Mucosa of stomach (tissue), 1 donor: Measurements from ENCODE around the gene CIDEA.

Experiments
- H3K27me3 ChIP-seq: one replicate; pipeline ENCODE4 v1.7.0; 2013; ENCODE audit warnings: mild to moderate bottlenecking, low read length; ENCODE audit not compliant: control insufficient read depth, insufficient read depth
- H3K36me3 ChIP-seq: one replicate; pipeline ENCODE4 v1.7.0; 2013; ENCODE audit warnings: low read length; ENCODE audit not compliant: control insufficient read depth, insufficient read depth
- H3K4me1 ChIP-seq: one replicate; pipeline ENCODE4 v1.7.0; 2013; ENCODE audit warnings: mild to moderate bottlenecking, low read length; ENCODE audit not compliant: control insufficient read depth, insufficient read depth
- H3K4me3 ChIP-seq: one replicate; pipeline ENCODE4 v1.7.0; 2013; ENCODE audit warnings: low read length
- H3K9ac ChIP-seq: one replicate; pipeline ENCODE4 v1.7.0; 2013; ENCODE audit warnings: mild to moderate bottlenecking, low read length, moderate library complexity
- H3K9me3 ChIP-seq: one replicate; pipeline ENCODE4 v1.7.0; 2013; ENCODE audit warnings: mild to moderate bottlenecking, low read length, moderate library complexity; ENCODE audit not compliant: control insufficient read depth
- donor health status: Pancreatic carcinoma.

The CIDEA gene

DNA sequence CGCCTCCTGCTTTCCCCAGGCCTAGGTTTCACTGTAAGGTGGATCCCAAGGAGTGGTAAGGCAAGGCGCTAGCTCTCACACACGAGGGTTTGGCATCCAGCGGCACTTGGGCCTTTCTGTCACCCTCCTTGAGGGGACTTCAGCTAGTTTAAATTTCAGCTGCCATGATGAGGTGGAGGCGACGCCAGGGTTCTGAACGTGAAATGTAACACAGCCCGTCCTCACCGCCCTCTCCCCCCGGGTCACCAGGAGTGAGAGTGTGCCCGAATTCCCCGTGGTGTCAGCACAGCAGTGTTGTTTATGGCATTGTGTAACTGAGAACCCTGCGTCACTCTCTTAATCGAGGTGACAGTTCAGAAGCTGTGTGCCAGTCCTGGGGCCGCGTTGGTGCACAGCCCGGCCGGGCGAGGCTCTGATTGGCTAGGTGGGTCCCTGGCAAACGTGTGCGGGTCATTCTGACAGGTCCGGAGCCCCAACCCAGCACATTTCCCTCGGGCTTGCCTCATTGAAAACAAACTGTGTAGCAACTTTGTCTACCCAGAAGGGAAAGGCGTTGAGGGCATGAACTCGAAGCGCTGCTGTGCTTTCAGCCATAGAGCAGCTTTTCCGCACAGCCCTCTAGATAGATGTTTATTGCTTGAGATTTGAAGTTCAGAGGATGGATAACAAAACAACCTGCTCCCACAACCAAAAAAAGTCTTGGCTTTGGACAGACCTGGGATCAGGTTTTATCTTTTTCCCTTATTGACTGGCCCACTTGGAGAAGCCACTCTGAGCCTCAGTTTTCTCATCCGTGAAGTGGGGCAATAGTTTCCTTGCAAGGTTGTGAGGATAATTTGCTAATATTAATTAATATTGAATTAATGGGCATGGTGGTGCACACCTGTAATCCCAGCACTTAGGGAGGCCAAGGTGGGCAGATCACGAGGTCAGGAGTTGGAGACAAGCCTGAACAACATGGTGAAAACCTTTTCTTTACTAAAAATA is 4.9 kb downstream of the CIDEA start:
- Histone ChIP-seq H3K4me1 (peaks cover 6% of the 10 kb centered on the region), H3K9ac (no peak overlapping the region), H3K27me3 (peaks cover 19% of the 10 kb centered on the region), H3K9me3 (no peaks in the 10 kb centered on the region), H3K36me3 (no peaks in the 10 kb centered on the region), H3K4me3 (no peak overlapping the region)

DNA sequence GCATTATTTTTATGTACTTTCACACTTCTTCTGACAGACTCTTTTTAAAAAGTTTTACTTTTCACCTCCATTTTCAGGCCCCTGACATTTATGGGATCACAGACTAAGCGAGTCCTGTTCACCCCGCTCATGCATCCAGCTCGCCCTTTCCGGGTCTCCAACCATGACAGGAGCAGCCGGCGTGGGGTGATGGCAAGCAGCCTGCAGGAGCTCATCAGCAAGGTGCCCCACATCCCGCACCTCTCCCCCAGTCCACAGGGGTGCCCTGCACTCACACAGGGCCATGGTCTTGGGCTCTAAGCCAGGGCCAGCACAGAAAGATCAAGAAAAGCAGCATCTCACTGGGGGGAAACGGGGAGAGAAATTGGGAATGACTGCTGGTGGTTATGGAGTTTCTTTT is 8.6 kb downstream of the CIDEA start:
- Histone ChIP-seq H3K4me1 (no peaks in the 10 kb centered on the region), H3K4me3 (no peak overlapping the region), H3K9ac (no peak overlapping the region), H3K27me3 (no peaks in the 10 kb centered on the region), H3K9me3 (no peaks in the 10 kb centered on the region), H3K36me3 (no peaks in the 10 kb centered on the region)

DNA sequence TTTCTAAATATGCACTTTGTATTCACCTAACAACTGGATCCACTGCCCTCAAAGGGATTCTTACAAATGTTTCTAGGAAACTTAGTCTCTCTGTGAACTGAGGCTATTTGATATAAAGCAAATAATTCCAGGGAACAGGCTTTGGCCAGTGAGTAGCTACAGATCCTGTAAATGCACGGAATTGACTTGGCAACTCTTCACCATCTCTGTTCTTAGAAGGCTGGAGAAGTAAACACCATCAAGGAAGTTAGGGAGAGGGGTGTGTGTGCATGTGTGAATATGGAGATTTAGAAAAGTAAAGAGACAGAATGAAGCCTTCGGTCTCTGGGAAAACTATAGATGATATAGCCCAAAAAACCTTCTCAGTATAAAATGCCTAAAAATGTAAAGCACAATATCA is 10.7 kb downstream of the CIDEA start:
- H3K27me3 ChIP-seq: no peaks in the 10 kb centered on the region
- H3K4me3 ChIP-seq: no peak overlapping the region
- no peak overlapping the region for H3K9ac ChIP-seq
- no peaks in the 10 kb centered on the region for H3K36me3 ChIP-seq
- no peaks in the 10 kb centered on the region for H3K4me1 ChIP-seq
- H3K9me3 ChIP-seq: no peaks in the 10 kb centered on the region

DNA sequence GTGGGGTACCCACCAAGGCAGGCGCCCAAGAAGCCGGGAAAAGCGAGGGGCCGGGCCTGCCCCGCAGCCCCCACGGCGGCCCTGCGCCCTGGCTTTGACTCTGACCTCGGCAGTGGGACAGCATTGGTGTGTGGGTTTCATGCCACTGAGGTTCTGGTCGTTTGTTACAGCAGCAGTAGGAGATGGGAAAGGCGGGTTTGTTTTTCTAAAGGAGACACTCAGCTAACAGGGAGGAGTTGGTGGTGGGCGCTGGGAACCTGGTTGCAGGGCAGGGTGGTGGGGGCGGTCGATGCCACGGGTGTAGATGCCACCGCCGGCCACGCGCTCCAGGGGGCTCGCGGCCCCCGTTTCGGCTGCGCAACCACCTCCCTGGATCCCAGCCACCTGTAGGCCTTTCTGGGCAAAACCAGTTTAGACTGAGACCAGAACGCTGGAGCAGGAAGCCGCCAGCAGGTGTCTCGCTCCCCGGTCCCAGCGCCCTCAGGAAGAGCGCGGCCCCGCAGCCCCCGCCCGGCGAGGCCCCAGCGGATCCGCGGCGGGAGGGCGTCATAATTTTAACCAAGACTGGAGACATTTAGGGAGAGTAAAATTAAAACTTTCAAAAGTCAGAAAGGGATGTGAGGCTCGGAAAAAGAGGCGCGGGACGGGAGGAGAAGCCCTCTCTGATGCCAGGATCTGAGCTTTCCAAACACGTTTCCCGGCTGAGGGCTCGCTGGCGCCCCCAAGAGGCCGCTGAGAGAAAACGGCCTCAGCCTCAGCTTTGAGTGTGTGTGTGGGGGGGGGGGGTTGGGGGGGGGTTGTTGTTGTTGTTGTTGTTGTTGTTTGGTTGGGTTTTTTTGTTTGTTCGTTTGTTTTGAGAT is 17.4 kb downstream of the CIDEA start:
- peak overlapping the region; percentile 57 for H3K9ac ChIP-seq
- H3K36me3 ChIP-seq: no peaks in the 10 kb centered on the region
- no peaks in the 10 kb centered on the region for H3K4me1 ChIP-seq
- no peaks in the 10 kb centered on the region for H3K27me3 ChIP-seq
- H3K4me3 ChIP-seq: peak overlapping the region; percentile 19
- H3K9me3 ChIP-seq: no peaks in the 10 kb centered on the region

DNA sequence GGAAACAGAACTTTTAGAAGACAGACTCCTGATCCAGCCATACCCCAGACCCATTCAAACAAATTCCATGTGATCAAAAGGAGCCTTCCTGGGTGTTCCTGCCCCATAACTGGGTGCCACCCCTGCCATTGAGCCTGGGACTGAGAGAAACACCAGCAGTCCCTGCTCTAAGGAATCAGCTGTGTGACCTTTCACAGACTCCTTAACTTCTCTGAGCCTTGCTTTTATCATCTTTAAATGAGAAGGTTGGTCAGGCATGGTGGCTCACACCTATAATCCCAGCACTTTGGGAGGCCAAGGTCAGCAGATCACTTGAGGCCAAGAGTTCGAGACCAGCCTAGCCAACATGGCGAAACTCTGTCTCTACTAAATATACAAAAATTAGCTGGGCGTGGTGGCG is 20.6 kb downstream of the CIDEA start:
- Histone ChIP-seq H3K27me3 (no peaks in the 10 kb centered on the region), H3K36me3 (no peaks in the 10 kb centered on the region), H3K4me3 (no peak overlapping the region), H3K4me1 (peaks cover 5% of the 10 kb centered on the region), H3K9ac (no peak overlapping the region), H3K9me3 (no peaks in the 10 kb centered on the region)

DNA sequence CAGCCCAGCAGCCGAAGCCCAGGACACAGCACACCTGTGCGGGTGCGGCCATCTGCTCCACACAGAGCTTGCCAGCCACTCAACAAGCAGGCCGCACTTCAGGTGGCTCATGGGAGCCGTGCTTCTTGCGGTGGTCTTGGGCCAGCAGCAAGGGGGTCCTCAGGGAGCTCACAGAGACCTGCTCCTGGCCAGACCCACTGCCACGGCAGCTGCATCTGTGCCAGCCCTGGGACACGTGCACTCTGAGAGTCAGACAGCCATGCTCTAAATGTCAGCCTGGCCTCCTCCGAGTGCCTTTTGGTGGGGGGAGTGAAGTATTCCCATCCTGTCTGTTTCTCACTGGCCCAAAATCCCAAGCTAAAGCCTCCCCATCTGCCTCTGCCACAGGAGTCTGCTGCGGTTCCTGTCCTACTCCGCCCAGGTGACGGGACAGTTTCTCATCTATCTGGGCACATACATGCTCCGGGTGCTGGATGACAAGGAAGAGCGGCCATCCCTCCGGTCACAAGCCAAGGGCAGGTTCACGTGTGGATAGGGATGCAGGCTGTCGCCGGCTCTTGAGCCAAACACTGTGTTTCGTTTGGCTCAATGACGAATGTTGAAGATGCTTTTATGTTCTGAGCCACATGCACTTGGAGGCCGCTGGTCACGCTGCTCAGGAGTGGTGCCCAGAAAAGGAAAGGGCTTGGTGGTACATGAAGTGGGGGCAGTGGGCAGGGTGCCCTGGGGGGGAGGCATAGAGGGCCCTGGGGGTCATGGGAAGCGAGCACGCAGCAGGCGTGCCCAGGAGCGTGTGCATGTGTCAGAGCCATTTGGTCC is 22.8 kb downstream of the CIDEA start:
- H3K27me3 ChIP-seq: peaks cover under 1% of the 10 kb centered on the region
- no peaks in the 10 kb centered on the region for H3K9me3 ChIP-seq
- H3K4me3 ChIP-seq: no peak overlapping the region
- H3K4me1 ChIP-seq: peaks cover 5% of the 10 kb centered on the region
- H3K9ac ChIP-seq: no peak overlapping the region
- H3K36me3 ChIP-seq: no peaks in the 10 kb centered on the region

DNA sequence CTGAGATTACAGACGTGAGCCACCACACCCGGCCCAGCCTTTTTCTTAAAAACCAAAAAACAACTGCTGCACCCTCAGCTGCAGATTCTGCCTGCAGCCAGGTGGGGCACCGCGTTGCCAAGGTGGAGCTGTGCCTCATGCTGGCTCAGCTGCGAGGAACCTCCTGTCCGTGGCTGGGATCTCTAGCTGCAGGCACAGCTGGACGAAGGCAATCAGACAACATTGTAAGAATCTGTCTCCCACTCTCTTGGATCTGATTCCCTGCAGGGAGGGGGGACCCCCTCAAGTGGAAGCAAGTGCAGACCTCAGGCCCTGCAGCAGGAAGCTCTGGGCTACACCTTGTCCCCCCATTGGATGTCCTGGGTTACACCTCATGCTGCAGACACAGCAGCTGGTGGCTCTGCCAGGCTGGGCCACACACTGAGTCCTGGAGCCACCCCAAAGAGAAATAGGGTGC is 24.1 kb downstream of the CIDEA start:
- Histone ChIP-seq H3K9me3 (no peaks in the 10 kb centered on the region), H3K36me3 (no peaks in the 10 kb centered on the region), H3K9ac (peak overlapping the region; percentile 68), H3K4me1 (peaks cover 5% of the 10 kb centered on the region), H3K27me3 (peaks cover 5% of the 10 kb centered on the region), H3K4me3 (no peak overlapping the region)

DNA sequence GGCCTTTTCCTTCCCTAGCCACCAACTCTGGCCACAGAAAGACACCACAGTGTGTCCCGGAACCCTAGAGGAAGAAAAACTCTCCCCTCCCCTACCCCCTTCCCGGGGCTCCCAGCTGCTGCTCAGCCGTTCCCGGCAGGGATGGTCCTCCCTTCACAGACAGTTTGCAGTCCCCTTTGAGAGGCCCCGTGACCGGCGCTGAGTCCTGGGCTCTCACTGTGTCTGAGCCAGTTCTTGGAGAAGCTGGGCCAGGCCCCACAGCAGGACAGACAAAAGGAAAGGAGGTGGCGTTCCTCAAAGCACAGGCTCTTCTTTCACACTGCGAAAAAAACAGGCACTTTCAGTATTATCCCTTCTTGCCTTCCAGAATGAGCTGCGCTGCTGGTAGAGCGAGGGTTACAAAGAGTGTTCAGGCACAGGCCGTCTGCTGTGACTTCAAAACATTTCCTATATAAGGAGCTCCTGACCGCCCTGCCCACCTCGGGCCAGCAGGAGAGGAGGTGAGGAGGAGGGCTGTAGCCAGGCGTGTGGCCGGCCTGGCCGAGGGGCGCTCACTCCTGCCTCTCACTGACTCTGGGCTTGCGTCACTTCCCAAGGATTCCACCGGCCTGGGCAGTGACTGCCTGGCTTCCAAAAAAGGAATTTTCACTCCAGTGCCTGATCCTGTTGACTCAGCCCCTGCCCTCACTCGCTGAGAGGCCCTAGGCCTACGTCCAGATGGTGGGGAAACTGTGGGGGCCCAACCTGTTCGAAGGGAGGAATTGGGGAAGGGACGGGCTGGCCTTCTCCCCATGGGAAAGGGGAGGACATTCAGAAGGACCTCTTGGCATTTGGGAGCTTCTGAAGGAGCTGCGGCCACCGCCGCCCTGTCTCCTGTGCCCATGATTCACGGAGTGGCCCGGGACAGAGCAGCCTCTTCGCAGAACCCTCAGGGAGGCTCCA is 24.9 kb downstream of the CIDEA start:
- H3K9ac ChIP-seq: peak overlapping the region; percentile 68
- peak overlapping the region; percentile 2 for H3K4me3 ChIP-seq
- peaks cover 5% of the 10 kb centered on the region for H3K4me1 ChIP-seq
- H3K27me3 ChIP-seq: peaks cover 5% of the 10 kb centered on the region
- H3K36me3 ChIP-seq: no peaks in the 10 kb centered on the region
- no peaks in the 10 kb centered on the region for H3K9me3 ChIP-seq

DNA sequence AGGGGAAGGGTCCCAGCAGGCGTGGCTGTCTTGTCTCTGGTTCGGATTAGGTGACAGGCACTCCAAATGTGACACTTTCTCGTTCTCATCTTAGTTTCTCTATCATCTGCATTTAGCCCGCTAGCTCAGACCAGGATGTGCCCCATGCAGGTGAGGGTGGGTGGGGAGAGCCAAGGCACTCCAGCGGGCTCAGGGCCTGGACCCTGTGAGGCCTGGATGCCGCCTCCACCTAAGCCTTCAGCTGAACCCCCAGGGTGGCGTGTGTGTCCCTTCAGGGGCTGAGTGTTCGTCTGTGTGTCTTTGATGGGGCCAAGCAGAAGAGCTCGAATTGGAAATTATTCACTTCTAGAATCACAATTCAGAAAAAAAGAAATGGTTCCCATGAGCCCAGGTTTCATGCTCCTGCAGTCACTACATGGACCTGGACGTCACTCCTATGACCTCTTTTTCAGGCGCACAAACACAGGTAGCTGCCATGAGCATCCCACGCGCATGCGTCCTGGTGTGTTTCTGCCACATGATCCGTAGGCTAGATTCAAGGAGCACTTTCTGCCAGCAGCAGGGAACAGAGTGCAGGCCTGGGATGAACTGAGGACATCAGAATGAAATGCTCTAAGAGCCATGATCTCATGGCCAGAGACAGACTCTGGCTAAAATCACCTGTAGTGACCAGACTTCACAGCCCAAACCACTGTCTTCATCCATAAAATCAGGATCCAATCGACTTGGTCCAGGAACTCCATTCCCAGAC is 25.8 kb downstream of the CIDEA start:
- peaks cover 5% of the 10 kb centered on the region for H3K4me1 ChIP-seq
- H3K9me3 ChIP-seq: no peaks in the 10 kb centered on the region
- no peak overlapping the region for H3K4me3 ChIP-seq
- no peaks in the 10 kb centered on the region for H3K36me3 ChIP-seq
- peak overlapping the region; percentile 35 for H3K9ac ChIP-seq
- peaks cover 5% of the 10 kb centered on the region for H3K27me3 ChIP-seq

DNA sequence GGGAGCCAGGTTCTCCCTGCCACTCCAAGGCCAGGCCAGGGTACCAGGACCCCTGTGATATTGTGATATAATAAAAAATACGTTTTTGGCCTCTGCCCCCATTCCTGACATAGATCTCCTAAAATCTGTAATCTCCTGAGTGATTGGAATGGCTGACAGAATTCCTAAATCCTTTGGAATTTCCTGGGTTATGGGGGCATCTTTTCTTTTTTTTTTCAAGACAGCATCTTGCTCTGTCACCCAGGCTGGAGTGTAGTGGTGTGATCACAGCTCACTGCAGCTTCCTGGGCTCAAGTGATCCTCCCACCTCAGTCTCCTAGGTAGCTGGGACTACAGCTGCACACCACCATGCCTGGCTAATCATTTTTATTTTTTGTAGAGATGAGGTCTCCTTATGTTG is 27.7 kb downstream of the CIDEA start:
- Histone ChIP-seq H3K27me3 (peaks cover 8% of the 10 kb centered on the region), H3K4me1 (peaks cover 5% of the 10 kb centered on the region), H3K4me3 (no peak overlapping the region), H3K36me3 (no peaks in the 10 kb centered on the region), H3K9ac (no peak overlapping the region), H3K9me3 (no peaks in the 10 kb centered on the region)
